Effector memory CD8-positive, alpha-beta T cell (primary cell): ENCODE measurements around the gene THSD4.
"Not testable (repeated sequence)": the region's sequence is repeated elsewhere in the genome, so short reads cannot be mapped to it uniquely, and the experiment has no call there.

Source experiments
- ATAC-seq: fragments of 150-1000 bp; cut with Tn5 transposase; replicated peaks from 2 replicates; pipeline ENCODE4 v1.10.0; 2021; ENCODE audit warnings: mild to moderate bottlenecking, moderate library complexity
- DNase-seq, 3 experiments: peaks; one replicate each; pipeline ENCODE4 v3.0.0; 2021
- H3K27ac Mint-ChIP-seq, 2 donors: one replicate each; pipeline ENCODE4 v1.8.0; 2022; ENCODE audit warnings: mild to moderate bottlenecking in 2 of 2, mixed read lengths in 2 of 2, moderate library complexity in 2 of 2
- H3K27me3 Mint-ChIP-seq, 2 donors: one replicate each; pipeline ENCODE4 v1.8.0; 2022; ENCODE audit warnings: mixed read lengths in 2 of 2
- H3K36me3 Mint-ChIP-seq: one replicate; pipeline ENCODE4 v1.8.0; 2022; ENCODE audit warnings: mild to moderate bottlenecking, moderate library complexity, mixed read lengths; ENCODE audit not compliant: insufficient read depth
- H3K4me1 Mint-ChIP-seq, 2 donors: one replicate each; pipeline ENCODE4 v1.8.0; 2022; ENCODE audit warnings: low read depth in 2 of 2, mixed read lengths in 2 of 2
- H3K4me3 Mint-ChIP-seq, 2 donors: one replicate each; pipeline ENCODE4 v1.8.0; 2022; ENCODE audit warnings: mild to moderate bottlenecking in 2 of 2, mixed read lengths in 2 of 2, moderate library complexity in 2 of 2
- H3K9me3 Mint-ChIP-seq, 2 donors: one replicate each; pipeline ENCODE4 v1.8.0; 2022; ENCODE audit warnings: mixed read lengths in 2 of 2

THSD4 gene

DNA sequence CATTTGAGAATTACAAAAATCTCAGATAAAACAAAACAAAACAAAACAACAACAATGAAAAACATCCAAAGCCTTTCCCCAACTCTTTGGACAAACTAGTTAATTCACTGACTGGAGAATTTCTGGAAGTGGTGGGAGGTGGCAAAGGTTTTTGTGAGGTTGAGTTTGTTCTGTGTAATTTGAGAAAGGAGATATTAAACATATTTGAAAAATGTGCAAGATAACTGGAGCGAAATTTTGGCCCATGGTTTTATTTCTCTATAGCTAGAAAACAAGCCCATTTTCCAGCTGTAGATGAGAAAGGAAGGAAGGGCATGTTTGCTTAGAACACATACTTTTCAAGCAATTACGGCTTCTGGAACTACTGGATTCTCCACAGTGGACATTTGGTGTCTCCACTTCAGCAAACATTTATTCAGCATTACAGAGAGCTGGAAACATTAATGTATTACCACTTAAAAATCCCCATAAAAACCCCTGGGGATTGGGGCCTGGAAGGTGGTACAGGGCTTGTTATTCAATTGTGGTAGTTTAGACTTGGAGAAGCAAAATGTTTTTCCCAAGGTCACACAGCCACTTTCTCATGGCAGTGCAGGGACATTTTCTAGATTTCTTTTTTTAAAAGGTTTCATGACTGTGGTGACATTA lies 135.8 kb downstream of the THSD4 start:
- H3K4me3 Mint-ChIP-seq = no peak overlapping the region
- no peaks in the 10 kb centered on the region for H3K4me1 Mint-ChIP-seq
- H3K9me3 Mint-ChIP-seq = no peaks in the 10 kb centered on the region
- H3K27ac Mint-ChIP-seq = no peak overlapping the region
- DNase-seq (no peak), ATAC-seq (no peak)
- peaks cover 18 to 37% of the 10 kb centered on the region in 2 donors for H3K27me3 Mint-ChIP-seq
- no peaks in the 10 kb centered on the region for H3K36me3 Mint-ChIP-seq

DNA sequence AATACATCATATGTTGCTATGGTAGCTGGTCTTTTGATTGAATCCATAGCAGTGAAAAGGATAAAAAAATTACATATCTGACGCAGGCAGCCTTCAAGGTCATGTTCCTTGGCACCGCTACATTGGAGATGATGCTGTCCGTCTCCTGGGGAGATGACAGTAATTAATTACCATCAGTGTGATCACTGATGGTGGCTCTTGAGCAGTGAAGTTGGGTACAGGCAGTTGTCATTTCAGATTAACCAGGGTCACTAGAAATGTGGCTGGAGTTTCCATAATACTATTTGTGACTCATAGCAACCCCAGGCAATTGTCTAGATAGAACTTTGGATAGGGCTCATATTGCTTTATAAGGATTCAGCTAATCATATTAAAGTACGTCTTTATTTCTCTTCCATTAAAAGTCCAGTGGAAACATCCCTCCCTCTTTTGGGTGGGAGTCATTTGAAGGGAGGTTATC lies 136.3 kb downstream of the THSD4 start:
- ATAC-seq (no peak), DNase-seq (no peak)
- H3K36me3 Mint-ChIP-seq = no peaks in the 10 kb centered on the region
- H3K9me3 Mint-ChIP-seq = no peaks in the 10 kb centered on the region
- H3K4me3 Mint-ChIP-seq = no peak overlapping the region
- H3K27me3 Mint-ChIP-seq = peaks cover 20 to 39% of the 10 kb centered on the region in 2 donors
- no peaks in the 10 kb centered on the region for H3K4me1 Mint-ChIP-seq
- H3K27ac Mint-ChIP-seq = no peak overlapping the region

DNA sequence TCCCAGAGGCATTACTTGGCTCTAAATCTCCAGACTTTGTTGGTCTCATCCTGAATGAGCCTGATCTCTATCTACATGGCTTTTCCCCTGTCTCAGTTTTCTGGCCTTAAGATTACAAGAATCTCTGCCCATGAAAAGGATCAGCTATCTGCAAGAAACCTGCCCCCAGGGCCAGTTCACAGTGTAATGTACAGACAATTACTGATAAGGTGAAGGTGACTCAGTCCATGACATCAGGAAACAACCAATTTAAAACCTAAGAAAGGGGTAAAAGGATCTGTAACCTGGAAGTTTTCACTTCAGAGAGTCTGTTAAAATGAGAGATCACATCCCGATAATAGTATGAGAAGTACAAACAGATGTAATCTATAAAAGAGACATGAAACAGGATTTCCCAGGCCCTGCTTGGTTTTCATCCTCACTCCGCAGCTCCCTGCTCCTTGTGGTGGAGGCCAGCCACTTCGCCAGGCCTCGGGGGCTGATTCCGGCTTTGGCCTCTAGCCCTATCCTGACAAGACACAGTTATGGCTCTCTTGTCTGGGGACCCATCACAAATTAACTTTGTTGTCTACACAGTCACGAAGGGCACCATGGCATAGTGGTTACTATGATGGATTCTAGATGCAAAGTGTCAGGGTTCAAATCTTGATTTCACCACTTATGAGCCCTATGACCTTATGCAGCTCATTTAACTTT lies 136.9 kb downstream of the THSD4 start:
- ATAC-seq (no peak), DNase-seq (no peak)
- Mint-ChIP-seq H3K27ac (no peak overlapping the region), H3K4me1 (no peaks in the 10 kb centered on the region), H3K36me3 (no peaks in the 10 kb centered on the region), H3K27me3 (peaks cover 26 to 39% of the 10 kb centered on the region in 2 donors), H3K9me3 (no peaks in the 10 kb centered on the region), H3K4me3 (no peak overlapping the region)

DNA sequence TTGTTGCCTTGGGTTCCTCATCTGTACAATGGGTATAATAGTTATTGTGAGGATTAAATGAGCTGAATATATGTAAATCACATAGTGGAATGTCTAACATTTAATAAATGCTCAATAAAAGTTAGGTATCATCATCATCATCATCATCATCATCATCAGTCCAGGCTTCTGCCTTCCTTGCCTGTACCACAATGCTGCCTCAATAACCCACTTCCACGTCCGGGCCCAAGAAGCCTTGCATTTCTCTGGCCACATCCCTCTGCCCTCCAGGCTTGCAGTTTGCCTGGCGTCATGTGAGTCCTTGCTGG lies 137.4 kb downstream of the THSD4 start:
- DNase-seq (no peak), ATAC-seq (no peak)
- Mint-ChIP-seq H3K36me3 (no peaks in the 10 kb centered on the region), H3K27me3 (peaks cover 31 to 39% of the 10 kb centered on the region in 2 donors), H3K4me3 (no peak overlapping the region), H3K4me1 (no peaks in the 10 kb centered on the region), H3K27ac (no peak overlapping the region), H3K9me3 (no peaks in the 10 kb centered on the region)

DNA sequence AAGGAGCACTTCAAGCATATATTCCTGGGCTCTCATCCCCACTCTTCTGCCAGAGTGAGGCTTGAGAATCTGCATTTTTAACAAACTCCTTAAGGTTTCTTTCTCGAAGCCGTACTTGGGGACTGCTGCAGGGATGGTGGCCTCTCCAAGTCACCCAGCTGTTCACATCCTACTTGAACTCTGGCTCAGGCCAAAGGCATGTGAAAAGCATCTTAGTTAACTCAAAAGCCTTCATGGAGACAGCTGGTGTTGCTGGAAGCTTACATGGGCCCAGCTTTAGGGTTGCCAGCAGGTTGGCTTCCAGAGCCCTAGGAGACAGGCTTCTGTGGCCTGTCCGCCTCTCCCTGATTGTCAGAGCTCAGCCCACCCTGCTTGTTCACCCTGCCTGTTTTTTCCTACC lies 139.2 kb downstream of the THSD4 start:
- DNase-seq (no peak), ATAC-seq (no peak)
- Mint-ChIP-seq H3K27me3 (peaks cover 34 to 41% of the 10 kb centered on the region in 2 donors), H3K36me3 (no peaks in the 10 kb centered on the region), H3K9me3 (no peaks in the 10 kb centered on the region), H3K4me3 (no peak overlapping the region), H3K27ac (no peak overlapping the region), H3K4me1 (no peaks in the 10 kb centered on the region)

DNA sequence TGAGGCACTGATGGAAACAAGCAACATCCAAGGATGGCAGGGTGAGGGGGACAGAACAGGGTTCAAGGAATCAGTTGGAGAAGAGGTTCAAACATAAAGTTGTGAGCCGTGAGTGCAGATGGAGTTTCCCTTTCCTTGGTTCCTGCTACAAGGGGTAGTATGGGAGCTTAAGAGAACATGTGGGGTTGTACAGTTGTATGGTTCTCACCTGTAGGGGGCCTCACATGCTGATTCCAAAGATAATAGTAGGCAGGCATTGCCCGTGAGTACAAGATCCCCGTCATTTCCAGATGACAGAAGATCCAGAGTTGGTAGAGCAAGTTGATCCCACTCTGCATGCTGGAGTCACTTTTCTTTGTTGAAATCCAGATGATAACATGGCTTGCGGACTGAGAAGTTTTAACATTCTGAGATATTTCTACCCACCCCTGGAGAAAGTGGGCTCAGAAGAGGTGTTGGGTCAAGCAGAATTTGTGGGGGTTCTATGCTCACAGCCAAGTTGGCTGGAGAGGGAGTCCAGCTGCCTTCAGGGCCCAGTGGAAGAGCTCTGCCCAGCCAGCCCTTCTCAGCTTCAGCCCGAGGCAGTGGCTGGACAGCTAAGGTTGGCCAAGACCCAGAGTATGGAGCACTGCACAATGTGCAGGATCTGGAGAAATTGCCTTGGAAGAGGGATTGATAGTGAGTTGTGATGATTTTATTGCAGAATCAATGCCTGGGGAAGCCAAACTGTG lies 141.8 kb downstream of the THSD4 start:
- H3K36me3 Mint-ChIP-seq = no peaks in the 10 kb centered on the region
- no peak overlapping the region for H3K4me3 Mint-ChIP-seq
- no peak overlapping the region for H3K27ac Mint-ChIP-seq
- no peaks in the 10 kb centered on the region for H3K4me1 Mint-ChIP-seq
- peaks cover 34 to 52% of the 10 kb centered on the region in 2 donors for H3K27me3 Mint-ChIP-seq
- no peaks in the 10 kb centered on the region for H3K9me3 Mint-ChIP-seq
- ATAC-seq = no peak
- DNase-seq = no peak

DNA sequence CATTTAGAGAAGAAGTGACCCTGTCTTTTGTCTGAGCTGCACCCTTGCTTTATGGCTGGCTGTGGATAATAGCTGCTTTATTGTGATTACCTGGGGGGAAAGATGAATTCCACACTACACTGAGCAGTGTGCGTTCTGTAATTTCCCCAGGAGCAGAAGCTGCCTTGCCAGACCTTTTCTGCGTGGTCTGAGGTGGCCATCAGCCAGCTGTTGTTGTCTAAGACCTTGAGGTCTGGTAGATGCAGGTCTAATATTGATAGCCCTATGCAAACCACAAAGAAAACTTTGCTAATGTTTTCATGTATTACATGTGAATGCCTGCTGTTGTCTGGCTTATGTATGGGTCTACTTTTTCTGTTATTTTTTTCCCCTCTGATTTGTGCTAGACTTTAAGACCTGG lies 144.6 kb downstream of the THSD4 start:
- Mint-ChIP-seq H3K27me3 (peaks cover 43 to 72% of the 10 kb centered on the region in 2 donors), H3K4me3 (no peak overlapping the region), H3K9me3 (peaks cover 2 to 8% of the 10 kb centered on the region in 2 donors), H3K36me3 (no peaks in the 10 kb centered on the region), H3K27ac (no peak overlapping the region), H3K4me1 (no peaks in the 10 kb centered on the region)
- ATAC-seq = no peak
- no peak for DNase-seq

DNA sequence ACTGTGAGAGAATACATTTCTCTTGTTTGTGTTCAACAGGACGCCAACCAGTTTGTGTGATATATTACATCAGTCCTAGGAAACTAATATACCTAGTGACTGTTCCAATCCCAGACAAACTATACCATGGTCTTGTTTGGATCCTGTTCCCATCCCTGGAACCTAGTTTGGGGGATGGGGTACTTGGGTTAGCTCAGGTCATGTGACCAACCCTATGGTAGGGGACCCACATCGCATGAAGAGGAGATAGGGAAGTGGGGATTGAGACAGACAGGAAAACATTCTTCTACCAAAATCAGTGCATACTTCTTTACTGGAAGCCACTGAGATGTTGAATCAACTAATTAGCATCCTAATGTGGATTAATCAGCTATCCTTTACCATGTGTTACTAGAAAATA lies 146.1 kb downstream of the THSD4 start:
- no peak for DNase-seq
- peaks cover 37 to 72% of the 10 kb centered on the region in 2 donors for H3K27me3 Mint-ChIP-seq
- no peaks in the 10 kb centered on the region for H3K36me3 Mint-ChIP-seq
- H3K4me3 Mint-ChIP-seq = no peak overlapping the region
- no peak overlapping the region for H3K27ac Mint-ChIP-seq
- no peak for ATAC-seq
- H3K4me1 Mint-ChIP-seq = no peaks in the 10 kb centered on the region
- peaks cover 2 to 8% of the 10 kb centered on the region in 2 donors for H3K9me3 Mint-ChIP-seq

DNA sequence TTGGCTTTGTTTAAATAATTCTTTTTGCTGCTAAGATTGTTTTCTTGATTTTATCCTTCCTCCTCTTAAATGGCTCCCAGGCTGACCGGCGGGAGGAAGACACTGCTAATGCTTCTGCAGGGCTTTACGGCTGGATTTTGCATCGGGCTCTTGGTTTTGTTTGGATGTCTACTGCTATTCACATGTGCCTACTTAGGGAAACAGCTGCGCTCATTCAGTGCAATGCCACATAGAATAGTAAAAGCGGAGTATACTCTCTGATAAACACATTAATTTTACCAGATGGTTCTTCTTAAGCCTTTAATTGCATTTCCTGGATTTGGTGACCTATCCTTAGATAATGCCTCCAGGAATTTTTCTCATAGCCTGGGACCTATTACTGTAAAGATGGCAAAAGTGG lies 146.6 kb downstream of the THSD4 start:
- no peak overlapping the region for H3K4me3 Mint-ChIP-seq
- ATAC-seq (no peak), DNase-seq (no peak)
- no peak overlapping the region for H3K27ac Mint-ChIP-seq
- no peaks in the 10 kb centered on the region for H3K4me1 Mint-ChIP-seq
- peaks cover 2 to 8% of the 10 kb centered on the region in 2 donors for H3K9me3 Mint-ChIP-seq
- H3K27me3 Mint-ChIP-seq = peaks cover 38 to 71% of the 10 kb centered on the region in 2 donors
- H3K36me3 Mint-ChIP-seq = no peaks in the 10 kb centered on the region

DNA sequence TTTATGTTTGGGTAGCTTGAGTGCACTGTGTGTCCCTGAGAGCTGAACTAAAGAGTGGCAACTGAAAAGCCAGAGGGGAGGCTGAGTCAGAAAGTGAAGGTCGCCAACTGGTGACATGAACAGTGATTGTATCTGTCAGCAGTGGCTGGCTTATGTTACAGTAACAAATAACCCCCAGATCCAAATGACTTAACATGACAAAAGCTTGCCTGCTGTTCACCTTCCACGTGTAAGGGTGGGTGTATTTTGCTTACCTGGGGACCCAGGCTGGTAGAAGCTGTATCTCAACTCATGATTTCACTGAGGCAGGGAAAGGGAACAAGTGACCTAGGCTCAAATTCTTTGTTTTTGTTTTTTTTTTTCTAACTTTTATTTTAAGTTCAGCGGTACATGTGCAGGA lies 147.3 kb downstream of the THSD4 start:
- H3K4me3 Mint-ChIP-seq = no peak overlapping the region
- no peak for ATAC-seq
- no peak for DNase-seq
- H3K4me1 Mint-ChIP-seq = no peaks in the 10 kb centered on the region
- peaks cover 2 to 8% of the 10 kb centered on the region in 2 donors for H3K9me3 Mint-ChIP-seq
- H3K36me3 Mint-ChIP-seq = no peaks in the 10 kb centered on the region
- peaks cover 34 to 71% of the 10 kb centered on the region in 2 donors for H3K27me3 Mint-ChIP-seq
- H3K27ac Mint-ChIP-seq = no peak overlapping the region

DNA sequence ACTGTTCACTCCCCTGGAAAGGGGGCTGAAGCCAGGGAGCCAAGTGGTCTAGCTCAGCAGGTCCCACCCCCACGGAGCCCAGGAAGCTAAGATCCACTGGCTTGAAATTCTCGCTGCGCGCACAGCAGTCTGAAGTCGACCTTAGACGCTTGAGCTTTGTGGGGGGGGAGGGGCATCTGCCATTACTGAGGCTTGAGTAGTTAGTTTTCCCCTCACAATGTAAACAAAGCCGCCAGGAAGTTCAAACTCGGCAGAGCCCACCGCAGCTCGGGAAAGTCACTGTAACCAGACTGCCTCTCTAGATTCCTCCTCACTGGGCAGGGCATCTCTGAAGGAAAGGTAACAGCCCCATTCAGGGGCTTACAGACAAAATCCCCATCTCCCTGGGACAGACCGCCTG lies 150.3 kb downstream of the THSD4 start:
- not testable (repeated sequence) for H3K36me3 Mint-ChIP-seq, H3K4me1 Mint-ChIP-seq, H3K9me3 Mint-ChIP-seq, H3K4me3 Mint-ChIP-seq, H3K27ac Mint-ChIP-seq, ATAC-seq, DNase-seq
- peaks cover 44 to 67% of the 10 kb centered on the region in 2 donors for H3K27me3 Mint-ChIP-seq

DNA sequence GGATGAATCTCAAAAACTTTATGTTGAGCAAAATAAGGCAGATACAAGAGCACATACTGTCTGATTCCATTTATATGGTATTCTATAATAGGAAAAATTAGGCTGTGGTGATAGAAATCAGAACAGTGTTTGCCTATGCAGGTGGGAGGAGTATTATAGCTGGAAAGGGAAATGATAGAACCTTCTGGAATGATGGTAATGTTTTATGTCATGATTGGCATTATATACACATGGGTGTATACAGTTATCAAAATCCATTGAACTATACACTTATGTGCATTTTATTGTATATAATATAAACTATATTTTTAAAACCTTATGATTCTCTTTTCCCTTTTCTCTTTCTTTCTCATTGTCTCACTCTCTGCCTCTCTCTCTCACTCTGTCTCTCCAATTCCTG lies 156.1 kb downstream of the THSD4 start:
- Mint-ChIP-seq H3K27me3 (peaks cover 21 to 31% of the 10 kb centered on the region in 2 donors), H3K9me3 (peaks cover 0 to 1% of the 10 kb centered on the region in 2 donors), H3K36me3 (no peaks in the 10 kb centered on the region), H3K4me1 (no peaks in the 10 kb centered on the region), H3K27ac (no peak overlapping the region), H3K4me3 (no peak overlapping the region)
- DNase-seq = no peak
- ATAC-seq = no peak

DNA sequence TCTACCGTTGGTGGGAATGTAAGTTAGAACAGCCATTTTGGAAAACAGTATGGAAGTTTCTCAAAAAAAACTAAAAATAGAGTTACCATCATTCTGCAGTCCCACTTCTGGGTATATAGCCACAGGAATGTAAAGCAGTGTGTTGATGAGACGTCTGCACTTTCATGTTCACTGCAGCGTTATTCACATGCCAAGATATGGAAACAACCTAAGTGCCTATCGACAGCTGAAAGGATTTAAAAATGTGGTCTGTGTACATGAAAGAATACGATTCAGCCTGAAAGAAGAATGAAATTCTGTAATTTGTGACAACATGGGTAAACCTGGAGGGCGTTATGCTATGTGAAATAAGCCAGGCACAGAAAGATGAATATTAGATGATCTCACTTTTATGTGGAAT lies 157.7 kb downstream of the THSD4 start:
- no peak for ATAC-seq
- no peak overlapping the region for H3K4me3 Mint-ChIP-seq

More for the DNA sequence above, 157.7 kb downstream of the THSD4 start:
- Mint-ChIP-seq H3K27ac (no peak overlapping the region), H3K27me3 (peaks cover 6 to 18% of the 10 kb centered on the region in 2 donors), H3K36me3 (no peaks in the 10 kb centered on the region), H3K9me3 (peaks cover 0 to 1% of the 10 kb centered on the region in 2 donors), H3K4me1 (no peaks in the 10 kb centered on the region)
- DNase-seq = no peak
